Gastrocnemius medialis (tissue), 4 donors: ENCODE measurements around the gene FBLN7. TPM values are rescaled to one million over a fixed set of nuclear protein-coding genes. Genes with fewer than 3 reads are reported as not detected.

Experiments used
- ATAC-seq, 2 donors: fragments of 150-250 bp; one replicate each; pipeline ENCODE4 v1.9.1; 2016
- DNase-seq, 2 donors: peaks; one replicate each; pipeline ENCODE4 v3.0.0-alpha.2; 2019
- H3K27ac ChIP-seq, 4 donors: fragments of 200-600 bp; sonication (generic); 1 replicate in 1 of 4; 2 replicates in 3 of 4; pipeline ENCODE4 v1.5.1; 2016 to 2018; ENCODE audit warnings: mild to moderate bottlenecking in 2 of 4, moderate library complexity in 1 of 4
- H3K27me3 ChIP-seq, 3 donors: fragments of 200-600 bp; sonication (generic) in 2 of 3; 1 replicate in 1 of 3; 2 replicates in 2 of 3; pipeline versions ENCODE4 v1.5.1 to v1.6.0; 2016 to 2019; ENCODE audit warnings: mild to moderate bottlenecking in 1 of 3, moderate library complexity in 1 of 3
- H3K36me3 ChIP-seq, 2 donors: fragments of 200-600 bp; sonication (generic) in 1 of 2; one replicate each; pipeline ENCODE4 v1.5.1; 2017 to 2018
- H3K4me1 ChIP-seq, 2 donors: fragments of 200-600 bp; sonication (generic) in 1 of 2; one replicate each; pipeline ENCODE4 v1.5.1; 2016 to 2017; ENCODE audit warnings: mild to moderate bottlenecking in 2 of 2
- H3K4me3 ChIP-seq, 4 donors: fragments of 200-600 bp; sonication (generic) in 3 of 4; 1 replicate in 1 of 4; 2 replicates in 3 of 4; pipeline ENCODE4 v1.5.1; 2016 to 2019; ENCODE audit warnings: mild to moderate bottlenecking in 2 of 4
- H3K9me3 ChIP-seq, 3 donors: fragments of 200-600 bp; sonication (generic) in 2 of 3; 1 replicate in 1 of 3; 2 replicates in 2 of 3; pipeline ENCODE4 v1.5.1; 2016 to 2019
- CTCF ChIP-seq, 5 experiments: fragments of 450-650 bp in 3 of 5; fragments of 200-600 bp in 2 of 5; sonication (generic) in 2 of 5; IDR thresholded peaks in 4 of 5; conservative IDR thresholded peaks in 1 of 5; 1 replicate in 4 of 5; 2 replicates in 1 of 5; pipeline ENCODE4 v1.5.1; 2016 to 2019; ENCODE audit warnings: antibody characterized with exemption in 5 of 5, mild to moderate bottlenecking in 3 of 5, moderate library complexity in 3 of 5
- POLR2A ChIP-seq, 2 donors: fragments of 450-650 bp; IDR thresholded peaks; one replicate each; pipeline ENCODE4 v1.6.1; 2017; ENCODE audit warnings: antibody characterized with exemption in 2 of 2, mild to moderate bottlenecking in 2 of 2, moderate library complexity in 2 of 2
- in situ Hi-C, 4 donors: fragments of 200-750 bp; cut with MboI; loops; one replicate each; pipeline versions ENCODE4 v1.15.0 to v1.8.0; 2017; ENCODE audit warnings: low sequenced_read_pairs in 4 of 4
- intact Hi-C: fragments of 100-400 bp; cut with DNase I; formaldehyde crosslinking; loops from one replicate; pipeline ENCODE4 v1.15.1; 2023; ENCODE audit warnings: low total_unique reads
- total RNA-seq, 4 donors: library from RNA; depleted of rRNA; stranded (reverse); fragments of >200 nt; gene quantifications; one replicate each; pipeline versions ENCODE4 v1.1.0 to v1.2.3, GENCODE V29; 2016

The FBLN7 gene
- total RNA-seq, 4 donors from 2014 or later = 0.41 to 3.3 (median 0.54) TPM

DNA sequence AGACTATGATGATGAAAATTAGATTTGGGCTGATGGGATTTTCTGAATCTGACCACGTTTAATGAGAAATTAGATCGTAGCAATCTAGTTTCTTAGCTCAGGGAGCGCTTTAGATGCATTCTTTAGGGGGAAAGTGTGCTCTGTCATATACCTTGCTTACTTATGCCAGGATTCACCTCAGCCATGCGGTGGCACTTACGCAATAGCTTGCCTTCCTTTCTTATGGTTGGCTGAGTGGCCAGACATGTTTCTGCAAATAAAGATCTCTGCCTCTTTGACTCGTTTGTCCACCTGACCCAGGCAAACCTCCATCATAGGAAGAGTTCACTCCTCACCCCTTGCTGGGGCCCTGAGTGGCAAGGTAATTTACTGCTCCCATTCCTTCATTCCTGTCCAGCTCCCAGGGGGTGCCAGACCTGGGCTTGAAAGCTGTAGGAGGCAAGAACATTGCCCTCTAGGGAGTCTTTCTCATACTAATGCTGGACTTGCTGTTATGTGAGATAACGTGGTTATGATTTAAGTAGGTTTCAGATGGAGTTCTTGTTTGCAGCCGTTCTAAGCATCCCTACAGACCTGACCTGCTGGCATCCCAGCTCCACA lies 57.1 kb downstream of the FBLN7 start:
- in situ Hi-C loops = no loop called here
- Histone ChIP-seq H3K4me3 (no peak overlapping the region), H3K27me3 (no peaks in the 10 kb centered on the region), H3K36me3 (no peaks in the 10 kb centered on the region), H3K4me1 (no peaks in the 10 kb centered on the region), H3K27ac (no peak overlapping the region), H3K9me3 (no peaks in the 10 kb centered on the region)
- DNase-seq = no peak
- no peak for TF ChIP-seq CTCF (IDR thresholded peaks at IDR 0.05 in 4 of 5, conservative IDR thresholded peaks at IDR 0.05 in 1 of 5)
- no peak for TF ChIP-seq POLR2A (IDR thresholded peaks at IDR 0.05)
- ATAC-seq = no peak
- intact Hi-C loops = no loop called here

GRCh38 chr2:112195950-112196349 lies 57.8 kb downstream of the FBLN7 start:
- Histone ChIP-seq H3K4me1 (no peaks in the 10 kb centered on the region), H3K4me3 (no peak overlapping the region), H3K9me3 (no peaks in the 10 kb centered on the region), H3K36me3 (no peaks in the 10 kb centered on the region), H3K27me3 (no peaks in the 10 kb centered on the region), H3K27ac (no peak overlapping the region)
- in situ Hi-C loops = no loop called here
- no peak for ATAC-seq
- intact Hi-C loops = no loop called here
- DNase-seq = no peak
- TF ChIP-seq CTCF (IDR thresholded peaks at IDR 0.05 in 4 of 5, conservative IDR thresholded peaks at IDR 0.05 in 1 of 5) (no peak), POLR2A (IDR thresholded peaks at IDR 0.05) (no peak)

- in situ Hi-C loops = no loop called here
- intact Hi-C loops = no loop called here
- H3K9me3 ChIP-seq = no peaks in the 10 kb centered on the region
- no peaks in the 10 kb centered on the region for H3K36me3 ChIP-seq
- no peak overlapping the region for H3K4me3 ChIP-seq
- DNase-seq = no peak
- TF ChIP-seq POLR2A (IDR thresholded peaks at IDR 0.05) = no peak
- TF ChIP-seq CTCF (IDR thresholded peaks at IDR 0.05 in 4 of 5, conservative IDR thresholded peaks at IDR 0.05 in 1 of 5) = no peak
- ATAC-seq = no peak
- no peak overlapping the region for H3K27ac ChIP-seq
- H3K4me1 ChIP-seq = no peaks in the 10 kb centered on the region
- no peaks in the 10 kb centered on the region for H3K27me3 ChIP-seq
Measured at GRCh38 chr2:112197868-112198267, 59.7 kb downstream of the FBLN7 start.

DNA sequence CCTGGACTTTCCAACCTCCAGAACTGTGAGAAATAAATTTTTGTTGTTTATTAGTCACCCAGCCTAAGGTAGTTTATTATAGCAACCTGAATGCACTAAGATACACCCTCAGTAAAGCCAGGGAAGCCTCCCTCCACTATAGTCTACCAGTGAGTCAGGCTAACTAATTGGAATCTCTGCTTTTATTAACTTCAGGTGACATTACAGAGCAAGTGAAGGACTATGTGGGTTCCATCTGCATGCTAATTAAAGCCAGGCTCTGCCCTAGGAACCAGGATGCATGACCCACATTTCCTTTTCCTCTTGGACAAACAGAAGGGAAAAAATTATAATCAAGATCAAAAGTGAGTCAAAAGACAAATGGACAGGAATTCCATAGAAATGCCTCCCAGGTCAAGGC lies 60.6 kb downstream of the FBLN7 start:
- TF ChIP-seq POLR2A (IDR thresholded peaks at IDR 0.05) (no peak), CTCF (IDR thresholded peaks at IDR 0.05 in 4 of 5, conservative IDR thresholded peaks at IDR 0.05 in 1 of 5) (no peak)
- Histone ChIP-seq H3K36me3 (no peaks in the 10 kb centered on the region), H3K4me3 (no peak overlapping the region), H3K27me3 (no peaks in the 10 kb centered on the region), H3K27ac (no peak overlapping the region), H3K9me3 (no peaks in the 10 kb centered on the region), H3K4me1 (no peaks in the 10 kb centered on the region)
- in situ Hi-C loops (no loop called here), intact Hi-C loops (no loop called here)
- ATAC-seq (no peak), DNase-seq (no peak)

DNA sequence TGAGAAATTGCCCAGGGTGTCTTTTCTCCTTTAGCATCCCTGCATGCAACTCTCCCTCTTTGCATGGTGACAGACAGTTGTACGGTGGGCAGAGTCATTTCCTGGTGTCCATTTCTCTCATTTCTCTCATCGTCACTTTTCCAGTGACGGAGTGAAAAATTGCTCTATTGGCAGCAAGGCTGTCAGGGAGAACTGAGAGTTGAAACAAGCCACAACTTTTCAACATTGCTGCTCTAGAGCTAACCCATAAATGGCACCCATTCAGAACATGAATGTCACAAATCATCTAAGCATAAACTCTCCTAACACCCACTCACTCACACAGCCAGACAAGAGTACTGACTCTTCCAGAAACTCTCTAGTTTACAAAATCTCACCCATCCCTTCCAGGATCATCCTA lies 61.0 kb downstream of the FBLN7 start:
- intact Hi-C loops = no loop called here
- no peaks in the 10 kb centered on the region for H3K36me3 ChIP-seq
- H3K27ac ChIP-seq = no peak overlapping the region
- ATAC-seq = no peak
- no peaks in the 10 kb centered on the region for H3K4me1 ChIP-seq
- DNase-seq = no peak
- H3K4me3 ChIP-seq = no peak overlapping the region
- in situ Hi-C loops = no loop called here
- no peaks in the 10 kb centered on the region for H3K27me3 ChIP-seq
- no peaks in the 10 kb centered on the region for H3K9me3 ChIP-seq
- TF ChIP-seq CTCF (IDR thresholded peaks at IDR 0.05 in 4 of 5, conservative IDR thresholded peaks at IDR 0.05 in 1 of 5) (no peak), POLR2A (IDR thresholded peaks at IDR 0.05) (no peak)
